HG03432 (cell line): ENCODE measurements around the gene TADA2B.

Source experiments
- ATAC-seq: cut with Tn5 transposase; IDR thresholded peaks from one replicate; pipeline ENCODE4 v1.9.1; 2021; ENCODE audit warnings: mild to moderate bottlenecking, moderate library complexity; ENCODE audit not compliant: unreplicated experiment

Gene TADA2B

GRCh38 chr4:7105276-7105675 lies 62.1 kb downstream of the TADA2B start:
- ATAC-seq, result no peak

DNA sequence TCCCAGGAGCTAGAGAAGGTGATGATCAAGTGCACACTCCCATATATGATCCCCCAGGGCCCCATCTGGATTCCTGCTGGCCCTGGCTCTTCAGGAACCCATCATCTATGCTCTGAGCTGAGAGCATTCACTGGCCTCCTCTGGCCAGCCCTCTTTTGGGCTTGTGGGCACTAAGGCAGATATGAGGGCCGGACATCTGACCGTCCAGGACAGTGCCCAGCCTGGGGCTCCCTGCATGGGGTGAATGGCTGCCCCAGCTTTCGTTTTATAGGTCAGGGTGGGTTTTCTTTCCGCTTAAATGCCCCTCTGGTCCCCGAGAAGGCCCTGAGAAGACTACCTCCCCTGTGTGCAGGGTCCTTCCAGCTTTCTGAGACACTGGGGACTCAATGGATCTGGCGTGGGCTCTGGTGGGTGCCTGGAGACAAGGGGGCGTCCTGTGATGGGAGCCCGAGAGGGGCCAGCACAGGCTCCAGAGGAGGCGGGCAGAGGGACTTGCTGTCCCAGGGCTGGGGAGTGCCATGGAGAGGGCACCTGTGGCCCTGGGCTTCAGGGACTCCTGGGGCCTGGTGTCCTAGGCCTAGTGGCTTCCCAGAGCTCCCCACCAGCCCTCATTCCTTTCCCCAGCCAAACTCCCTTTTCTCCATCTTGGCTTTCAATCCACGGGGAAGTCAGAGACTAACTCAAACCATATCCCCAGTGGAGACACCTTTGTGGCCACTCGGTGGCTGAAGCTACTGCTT lies 64.2 kb downstream of the TADA2B start:
- no peak for ATAC-seq
